Stimulated activated CD4-positive, alpha-beta T cell treated with anti-CD3 and anti-CD28 coated beads, Interleukin-15, amount 100 ng/mL, for 48 hours (primary cell): ENCODE data around the gene ALK.

Source experiments
- DNase-seq, 2 donors: peaks; one replicate each; pipeline ENCODE4 v3.0.0-alpha.2; 2020; ENCODE audit warnings: low read depth in 2 of 2

Gene ALK

DNA sequence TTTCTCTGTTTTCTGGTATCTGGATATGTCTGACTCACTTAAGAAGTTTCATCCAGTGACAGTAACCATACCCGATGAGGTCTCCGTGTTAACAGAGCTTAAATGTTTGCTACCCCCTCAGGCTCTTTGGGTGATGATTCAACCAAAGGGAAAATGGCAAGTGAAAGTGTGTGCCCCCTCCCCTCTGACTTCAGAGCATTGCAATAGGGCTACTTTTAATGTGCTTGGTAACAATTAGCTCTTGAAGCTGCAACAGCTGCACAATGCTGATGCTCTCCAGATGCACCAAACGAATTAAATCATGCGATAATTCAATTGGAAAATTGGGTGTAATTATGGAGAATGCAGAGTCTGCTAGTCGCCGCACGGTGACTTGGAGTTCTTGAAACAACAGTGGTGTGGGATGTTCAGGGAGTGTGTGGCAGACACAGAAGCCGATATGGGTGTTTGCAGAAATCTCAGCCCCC is 270.7 kb downstream of the ALK start:
- no peak for DNase-seq

DNA sequence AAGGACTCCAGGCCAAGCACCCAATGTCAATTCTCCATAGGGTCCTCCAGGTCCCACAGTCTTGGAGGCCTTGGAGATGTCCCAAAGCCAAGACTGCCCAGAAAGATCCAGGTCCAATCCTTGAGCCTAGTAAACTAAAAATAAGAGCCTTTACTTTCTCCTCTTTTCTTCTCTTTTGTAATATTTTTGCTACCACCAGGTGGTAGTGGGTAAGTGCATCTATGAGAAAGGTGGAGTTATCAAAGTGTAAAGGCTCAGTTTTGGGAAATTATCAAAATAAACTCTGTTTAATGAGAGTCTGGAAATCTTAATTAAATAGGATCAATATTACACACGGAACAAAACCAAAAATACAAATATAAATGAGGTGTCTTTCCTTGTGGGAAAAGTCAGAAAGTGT is 276.4 kb downstream of the ALK start:
- DNase-seq = no peak

GRCh38 chr2:29643196-29643595 is 278.2 kb downstream of the ALK start:
- DNase-seq = no peak

- DNase-seq = no peak
Observed at GRCh38 chr2:29640360-29640759, 281.0 kb downstream of the ALK start.

DNA sequence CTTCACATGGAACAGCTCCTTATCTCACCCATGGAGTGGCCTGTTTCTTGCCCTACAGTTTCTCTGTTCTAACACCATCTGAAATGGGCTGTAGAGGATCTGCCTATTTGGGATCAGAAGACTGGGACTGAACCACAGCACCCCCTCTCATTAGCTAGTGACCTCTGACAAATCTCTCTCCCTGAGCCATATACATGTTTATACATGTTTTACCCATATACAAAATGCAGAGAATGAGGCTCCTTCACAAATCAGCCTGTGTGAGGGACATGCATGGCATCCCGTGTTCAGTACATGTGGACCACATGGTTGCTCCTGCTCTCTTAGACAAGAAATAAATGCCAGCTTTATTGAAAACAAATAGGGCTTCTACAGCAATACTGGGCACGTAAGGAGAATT is 282.7 kb downstream of the ALK start:
- no peak for DNase-seq

- no peak for DNase-seq
Observed at GRCh38 chr2:29634916-29635315, 286.5 kb downstream of the ALK start.

DNA sequence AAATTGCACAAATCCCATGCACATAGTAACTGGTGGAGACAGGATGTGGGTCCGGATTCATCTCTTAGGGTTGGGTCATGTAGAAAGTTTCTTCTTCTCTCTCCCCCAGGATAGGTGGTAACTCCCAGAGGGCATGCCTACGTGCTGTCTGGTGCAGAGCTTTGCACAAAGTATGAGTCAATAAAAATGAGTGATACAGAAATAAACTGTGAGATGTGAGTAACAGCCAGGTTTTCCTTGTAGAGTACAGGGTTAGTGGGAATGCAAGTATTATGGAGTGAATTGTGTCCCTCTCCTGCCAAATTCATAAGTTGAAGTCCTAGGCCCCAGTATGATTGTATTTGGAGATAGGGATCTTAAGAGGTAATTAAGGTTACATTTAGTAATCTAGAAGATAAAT is 289.4 kb downstream of the ALK start:
- no peak for DNase-seq

GRCh38 chr2:29629495-29629894 is 291.9 kb downstream of the ALK start:
- DNase-seq = no peak

GRCh38 chr2:29628862-29629261 is 292.5 kb downstream of the ALK start:
- no peak for DNase-seq

- DNase-seq = no peak
Observed at GRCh38 chr2:29628108-29628745, 293.2 kb downstream of the ALK start.

DNA sequence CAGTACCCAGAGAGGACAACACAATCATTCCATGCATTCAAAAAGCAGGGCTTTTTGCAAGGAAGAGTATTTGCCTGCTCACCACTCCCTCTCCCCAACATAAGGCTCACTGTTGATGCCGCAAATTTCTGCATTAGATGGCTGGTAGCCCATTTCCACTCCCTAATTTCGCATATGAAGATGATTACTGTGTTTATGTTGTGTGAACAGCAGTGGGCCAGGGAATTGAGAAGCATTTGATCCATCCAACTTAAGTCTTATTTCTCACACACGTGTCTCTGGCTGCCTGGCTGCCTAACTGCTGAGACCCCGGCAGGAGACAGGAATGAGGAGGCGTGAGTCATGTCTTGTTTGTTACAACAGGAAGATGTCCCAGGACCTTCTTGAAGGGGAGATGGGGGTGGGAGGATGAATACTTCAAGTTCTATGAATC is 294.1 kb downstream of the ALK start:
- DNase-seq = no peak

DNA sequence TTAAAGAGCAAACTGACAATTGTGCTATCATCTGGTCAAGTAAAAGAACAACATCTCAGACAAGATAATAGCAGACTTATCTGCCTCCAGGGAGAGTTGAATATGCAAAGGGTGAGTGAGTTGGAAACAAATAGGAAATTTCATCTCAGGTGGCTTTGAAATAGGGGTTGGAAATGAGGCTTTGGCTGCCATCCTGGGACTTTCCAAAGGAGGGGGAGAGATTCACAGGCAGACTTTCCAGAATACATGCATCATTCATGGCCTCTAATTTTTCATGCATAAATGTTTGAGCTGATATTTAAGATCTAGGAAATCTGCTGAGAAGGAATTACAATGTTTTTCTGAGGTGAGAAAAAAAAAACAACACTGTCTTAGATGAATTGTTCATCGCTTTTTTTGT is 300.5 kb downstream of the ALK start:
- DNase-seq = no peak

- no peak for DNase-seq
Observed at GRCh38 chr2:29619689-29620088, 301.7 kb downstream of the ALK start.

DNA sequence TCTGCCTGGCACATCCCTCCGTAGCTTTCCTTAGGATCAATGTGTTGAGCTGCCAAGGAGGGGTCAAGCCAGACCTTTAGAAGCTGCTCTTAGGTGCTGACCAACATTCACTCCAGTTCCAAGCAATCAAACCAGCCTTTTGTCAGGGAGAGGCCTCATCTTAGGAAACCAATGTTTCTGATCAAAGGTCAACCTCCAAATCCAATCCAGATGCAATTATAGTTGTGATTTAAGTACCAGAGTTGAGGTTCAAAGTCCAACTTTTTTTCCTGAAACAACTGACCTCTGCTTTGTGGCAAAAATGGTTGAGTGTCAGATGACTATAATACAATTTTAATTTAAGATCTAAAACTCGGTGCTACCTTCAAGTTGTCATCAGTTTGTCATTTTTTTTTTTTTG is 303.4 kb downstream of the ALK start:
- no peak for DNase-seq

DNA sequence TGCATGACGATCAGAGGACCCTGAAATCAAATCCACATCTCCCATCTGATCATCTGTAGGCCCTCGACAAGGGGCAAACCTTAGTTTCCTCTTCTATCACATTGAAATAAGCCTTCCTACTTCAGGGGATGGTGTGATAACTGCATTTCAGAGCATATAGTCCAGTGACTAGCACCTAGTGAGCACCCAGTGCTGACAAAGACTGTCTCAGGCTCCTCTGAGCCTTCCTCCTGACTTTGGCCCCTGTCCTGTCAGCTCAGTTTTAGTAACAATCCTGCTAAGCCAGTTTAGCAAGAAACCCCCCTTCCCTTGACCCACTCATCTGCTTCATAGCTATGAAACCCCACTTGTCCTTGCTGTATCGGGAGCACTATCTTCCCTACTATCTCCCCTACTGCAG is 304.0 kb downstream of the ALK start:
- no peak for DNase-seq

- no peak for DNase-seq
Observed at GRCh38 chr2:29616569-29616968, 304.8 kb downstream of the ALK start.

DNA sequence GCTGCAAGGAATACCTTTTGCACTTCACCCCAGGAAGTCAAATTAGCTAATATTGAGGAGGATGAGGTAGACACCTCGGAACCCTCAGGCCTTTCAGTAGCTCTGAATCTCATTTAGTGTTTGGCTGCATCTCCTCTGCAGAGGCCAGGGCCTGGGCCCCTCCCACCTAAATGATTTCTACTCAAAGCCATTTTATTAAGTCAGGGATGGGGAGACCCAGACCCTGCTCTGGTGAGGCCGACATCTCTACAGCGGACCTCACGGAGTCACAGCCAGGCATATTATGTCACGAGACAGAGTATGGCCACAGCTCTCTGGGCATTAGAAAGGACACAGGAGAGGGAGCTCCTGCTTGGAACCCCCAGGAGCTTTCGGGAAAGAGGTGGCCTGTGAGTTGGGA is 305.5 kb downstream of the ALK start:
- DNase-seq = no peak

- DNase-seq = no peak
Observed at GRCh38 chr2:29615183-29615582, 306.2 kb downstream of the ALK start.

DNA sequence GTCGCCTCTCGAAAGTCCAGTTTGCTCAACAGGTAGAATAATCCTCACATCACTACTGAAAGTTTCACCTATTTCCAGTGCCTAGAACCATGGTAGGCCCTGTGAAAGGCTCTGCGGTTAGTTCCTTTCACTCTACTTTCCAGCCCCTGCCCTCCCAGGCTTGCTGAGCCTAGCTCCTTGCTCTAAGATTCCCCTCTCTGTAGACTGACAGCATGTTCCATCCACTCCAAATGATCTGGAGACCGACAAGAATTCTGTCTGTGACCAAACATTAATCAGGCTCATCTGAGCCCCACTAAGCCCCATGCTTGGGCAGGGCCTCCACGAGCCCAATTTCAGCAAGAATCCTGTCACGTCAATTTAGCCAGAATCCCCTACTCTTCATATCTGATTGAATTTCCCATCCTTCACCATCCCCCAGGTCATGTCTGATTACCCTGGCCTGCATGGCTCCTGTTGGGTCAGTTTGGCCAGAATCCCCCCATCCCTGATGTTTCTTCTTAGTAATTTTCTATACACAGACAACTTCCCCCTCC is 307.0 kb downstream of the ALK start:
- no peak for DNase-seq

DNA sequence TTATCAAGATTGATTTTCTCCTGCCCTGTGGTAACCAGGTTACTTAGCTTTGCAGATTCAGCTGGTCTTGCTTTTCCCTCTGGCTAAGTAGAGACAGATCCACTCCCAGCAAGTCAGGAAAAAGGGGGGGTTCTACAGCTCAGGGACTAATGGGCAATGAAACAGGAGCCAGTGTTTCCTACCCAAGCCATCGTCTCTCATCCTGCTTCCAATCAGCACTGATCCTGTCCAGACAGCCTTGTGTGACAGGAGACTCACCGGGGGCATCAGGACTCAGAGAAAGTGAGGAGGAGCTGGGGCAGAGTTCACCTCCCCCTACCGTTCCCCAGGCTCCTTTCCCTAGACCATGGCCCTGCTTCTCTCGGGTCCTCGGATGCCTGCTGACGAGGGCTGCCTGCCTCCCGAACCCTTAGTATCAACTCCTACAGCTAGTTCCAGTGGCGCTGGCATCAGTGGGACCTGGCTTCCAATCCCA is 307.6 kb downstream of the ALK start:
- DNase-seq = no peak

- no peak for DNase-seq
Observed at GRCh38 chr2:29613067-29613466, 308.3 kb downstream of the ALK start.

DNA sequence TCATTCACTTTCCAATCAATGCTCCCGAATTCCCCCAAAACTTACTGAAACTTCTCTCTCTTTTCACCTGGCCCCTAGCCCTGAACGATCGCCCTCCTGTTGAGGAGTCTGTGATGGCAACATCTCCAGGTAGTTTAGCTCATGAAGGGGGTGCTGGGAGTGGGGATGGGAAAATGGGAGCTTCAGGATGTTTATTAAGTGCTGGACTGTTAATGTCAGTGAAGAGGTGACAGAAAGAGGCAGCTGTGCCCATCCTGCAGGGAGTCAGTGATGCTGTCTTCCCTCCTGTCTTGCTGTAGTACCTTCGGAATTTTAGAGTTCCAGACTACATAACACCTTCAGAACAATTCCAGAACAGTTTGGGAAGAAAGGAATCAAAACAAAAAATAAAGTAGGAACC is 308.8 kb downstream of the ALK start:
- no peak for DNase-seq

DNA sequence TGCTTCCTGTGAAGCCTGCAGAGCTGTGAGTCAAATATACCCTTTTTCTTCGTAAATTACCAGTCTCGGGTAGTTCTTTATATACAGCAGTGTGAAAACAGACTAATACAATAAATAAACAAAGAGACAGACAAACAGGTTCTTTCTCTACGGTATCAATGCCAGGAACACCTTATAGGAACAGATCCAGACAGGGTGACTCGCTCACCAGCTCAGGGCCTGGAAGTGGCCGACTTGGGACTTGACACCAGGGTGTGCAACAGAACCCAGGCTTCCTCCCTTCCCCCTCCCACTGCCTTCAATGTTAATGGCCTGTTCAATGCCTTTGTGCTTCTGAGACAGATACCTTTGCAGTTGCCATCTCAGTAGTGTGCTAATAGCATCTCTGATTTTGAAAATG is 309.5 kb downstream of the ALK start:
- DNase-seq = no peak

- DNase-seq = no peak
Observed at GRCh38 chr2:29611261-29611660, 310.1 kb downstream of the ALK start.
